Upper lobe of left lung (tissue), 4 donors: ENCODE data around the gene JMJD6.

ENCODE experiments used
- CTCF ChIP-seq, 6 experiments: fragments of 450-650 bp in 4 of 6; fragments of 200-600 bp in 2 of 6; sonication (generic) in 2 of 6; IDR thresholded peaks; one replicate each; pipeline ENCODE4 v1.5.1; 2016 to 2019; ENCODE audit warnings: antibody characterized with exemption in 6 of 6
- EP300 ChIP-seq, 4 donors: sonication (generic); formaldehyde crosslinking; IDR thresholded peaks; one replicate each; pipeline ENCODE4 v1.5.1; 2017; ENCODE audit warnings: antibody characterized with exemption in 4 of 4, control low read depth in 2 of 4
- POLR2A ChIP-seq, 4 donors: fragments of 450-650 bp; IDR thresholded peaks; one replicate each; pipeline ENCODE4 v1.5.1; 2016 to 2017; ENCODE audit warnings: antibody characterized with exemption in 4 of 4, mild to moderate bottlenecking in 2 of 4
- POLR2AphosphoS5 ChIP-seq, 2 donors: sonication (generic); formaldehyde crosslinking; IDR thresholded peaks; one replicate each; pipeline ENCODE4 v1.5.1; 2017; ENCODE audit warnings: antibody characterized with exemption in 2 of 2

GRCh38 chr17:76677406-76677805 lies 49.0 kb downstream of the JMJD6 start:
- TF ChIP-seq CTCF (IDR thresholded peaks at IDR 0.05) = no peak
- no peak for TF ChIP-seq POLR2AphosphoS5 (IDR thresholded peaks at IDR 0.05)
- TF ChIP-seq EP300 (IDR thresholded peaks at IDR 0.05) = no peak
- no peak for TF ChIP-seq POLR2A (IDR thresholded peaks at IDR 0.05)
